HG03025 (cell line): ENCODE measurements around the gene SEPTIN12.

Experiments
- ATAC-seq: cut with Tn5 transposase; IDR thresholded peaks from one replicate; pipeline ENCODE4 v1.9.1; 2021; ENCODE audit warnings: mild to moderate bottlenecking, moderate library complexity; ENCODE audit not compliant: unreplicated experiment, low FRiP score

The SEPTIN12 gene, protein sequence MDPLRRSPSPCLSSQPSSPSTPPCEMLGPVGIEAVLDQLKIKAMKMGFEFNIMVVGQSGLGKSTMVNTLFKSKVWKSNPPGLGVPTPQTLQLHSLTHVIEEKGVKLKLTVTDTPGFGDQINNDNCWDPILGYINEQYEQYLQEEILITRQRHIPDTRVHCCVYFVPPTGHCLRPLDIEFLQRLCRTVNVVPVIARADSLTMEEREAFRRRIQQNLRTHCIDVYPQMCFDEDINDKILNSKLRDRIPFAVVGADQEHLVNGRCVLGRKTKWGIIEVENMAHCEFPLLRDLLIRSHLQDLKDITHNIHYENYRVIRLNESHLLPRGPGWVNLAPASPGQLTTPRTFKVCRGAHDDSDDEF

DNA sequence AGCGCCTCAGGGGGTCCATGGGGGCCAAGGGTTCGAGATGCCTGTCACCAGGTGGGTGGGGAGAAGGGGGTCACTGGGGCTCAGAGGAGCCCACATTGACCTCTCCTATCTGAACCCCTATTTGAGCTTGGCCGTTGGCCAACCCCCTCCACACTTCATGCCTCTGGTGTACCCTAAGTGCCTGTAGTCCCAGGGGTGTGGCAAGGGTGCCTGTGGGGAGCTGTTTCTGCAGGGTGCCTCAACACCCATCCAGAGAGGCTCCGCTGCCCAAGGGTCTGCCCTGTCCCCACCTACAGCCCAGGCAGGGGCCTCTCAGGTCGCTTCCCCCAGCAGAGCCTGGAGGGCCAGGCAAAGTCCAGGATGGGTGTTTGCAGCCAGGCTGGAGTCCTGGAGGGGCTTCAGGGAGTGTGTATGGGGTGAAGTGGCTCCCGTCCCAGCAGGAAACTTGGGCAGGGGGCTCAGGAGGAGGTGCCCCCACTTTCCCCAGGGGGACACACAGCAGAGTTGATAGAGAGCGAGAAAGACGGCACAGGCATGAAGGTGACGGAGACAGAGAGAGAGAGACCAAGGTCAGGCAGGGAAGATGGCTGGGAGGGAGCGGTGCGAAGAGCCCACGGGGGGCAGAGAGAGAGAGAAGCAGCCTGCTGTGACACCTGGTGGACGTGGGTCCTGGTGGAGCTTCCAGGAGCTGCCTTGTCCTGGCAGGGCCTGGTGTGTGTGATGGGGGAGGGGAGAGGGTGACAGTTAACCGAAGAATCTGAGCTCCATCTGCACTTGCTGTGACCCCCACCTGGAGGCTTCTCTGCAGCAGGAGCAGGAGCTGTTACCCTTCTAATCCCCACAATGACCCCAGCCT lies at the start of gene SEPTIN12:
Gene SEPTIN12 (minus strand): TSS at position 719 of the 856 bp plus-strand sequence. CDS start 700 bp downstream, at position 19.
- no peak for ATAC-seq

DNA sequence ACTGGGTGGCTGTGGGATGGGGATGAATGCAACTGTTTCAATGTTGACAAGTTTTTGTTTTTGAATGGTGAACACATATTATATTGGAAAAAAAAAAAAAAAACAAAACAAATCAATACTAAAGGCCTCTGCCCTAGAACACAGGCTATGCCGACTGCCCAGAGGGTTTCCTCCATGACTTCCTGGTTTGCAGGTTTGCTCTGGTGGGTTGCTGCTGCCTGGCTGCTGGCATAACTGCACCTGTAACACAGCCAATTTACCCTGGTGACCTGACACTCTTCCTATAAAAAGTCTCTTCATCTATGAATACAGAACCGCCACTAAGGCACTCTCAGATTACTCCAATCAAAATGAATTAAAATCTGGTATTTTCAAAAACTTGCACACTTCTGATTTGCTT lies 48.6 kb upstream of the SEPTIN12 start:
- no peak for ATAC-seq

DNA sequence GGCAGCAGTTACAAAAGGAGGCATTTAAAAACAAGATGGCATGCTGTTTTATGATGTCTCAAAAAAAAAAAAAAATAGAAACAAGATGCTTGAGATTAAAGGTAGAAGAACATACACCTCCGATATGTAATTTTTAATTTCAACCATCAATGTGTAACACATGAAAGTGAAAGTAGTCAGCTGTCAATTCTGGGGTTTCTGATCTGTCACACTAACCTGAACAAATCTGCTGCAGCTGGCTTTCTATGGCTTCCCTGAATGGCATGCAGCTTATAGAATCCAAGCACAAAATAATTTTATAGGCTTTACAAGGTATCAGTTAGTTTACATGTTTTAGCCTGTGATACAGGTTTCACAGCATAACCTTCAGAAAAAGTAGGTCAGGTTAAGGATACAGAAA lies 45.4 kb upstream of the SEPTIN12 start:
- no peak for ATAC-seq

DNA sequence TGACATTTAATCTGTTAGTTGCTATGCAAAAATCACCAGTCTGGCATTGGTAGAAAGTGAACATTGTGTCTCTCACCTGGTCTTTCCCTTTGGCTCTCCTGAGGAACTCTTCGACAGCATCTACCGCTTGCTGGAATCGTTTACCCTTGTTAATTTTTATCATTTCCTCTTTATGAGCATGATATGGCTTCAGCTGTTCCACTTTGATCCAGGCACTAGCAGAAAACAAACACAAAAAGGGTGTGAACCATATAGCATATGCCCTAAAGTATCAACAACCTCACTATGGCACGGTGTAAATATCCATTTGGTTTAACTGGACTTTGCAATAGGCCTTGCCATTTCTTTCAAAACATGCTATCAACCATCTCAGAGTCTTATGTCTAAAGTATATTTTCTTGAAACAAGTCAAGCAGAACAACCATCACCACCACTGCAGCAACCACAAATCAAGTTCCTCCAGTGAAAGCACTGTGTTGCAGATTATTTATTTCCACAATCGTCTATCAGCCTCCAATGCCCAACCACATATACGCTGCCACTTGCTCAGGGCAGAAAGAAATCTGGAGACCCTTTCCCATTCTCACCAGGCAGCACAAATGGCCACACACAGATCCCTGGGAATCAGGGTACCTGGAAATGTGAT lies 44.7 kb upstream of the SEPTIN12 start:
- no peak for ATAC-seq

DNA sequence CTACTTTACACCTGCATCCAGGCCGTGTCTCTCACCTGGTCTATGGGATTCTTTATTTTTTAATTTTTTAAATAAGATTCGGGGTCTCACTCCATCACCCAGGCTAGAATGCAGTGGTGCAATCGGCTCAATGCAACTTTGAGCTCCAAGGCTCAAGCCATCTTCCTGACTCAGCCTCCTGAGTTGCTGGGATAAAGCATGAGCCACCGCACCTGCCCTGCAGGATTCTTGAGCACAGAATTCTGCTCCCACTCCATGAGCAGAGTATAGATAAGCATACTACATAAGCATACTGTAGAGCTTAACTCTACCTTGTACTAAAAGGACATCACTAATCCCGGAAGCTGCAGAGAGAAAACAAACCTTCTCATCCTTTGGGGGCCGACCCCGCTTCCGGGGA lies 43.5 kb upstream of the SEPTIN12 start:
- ATAC-seq: no peak

DNA sequence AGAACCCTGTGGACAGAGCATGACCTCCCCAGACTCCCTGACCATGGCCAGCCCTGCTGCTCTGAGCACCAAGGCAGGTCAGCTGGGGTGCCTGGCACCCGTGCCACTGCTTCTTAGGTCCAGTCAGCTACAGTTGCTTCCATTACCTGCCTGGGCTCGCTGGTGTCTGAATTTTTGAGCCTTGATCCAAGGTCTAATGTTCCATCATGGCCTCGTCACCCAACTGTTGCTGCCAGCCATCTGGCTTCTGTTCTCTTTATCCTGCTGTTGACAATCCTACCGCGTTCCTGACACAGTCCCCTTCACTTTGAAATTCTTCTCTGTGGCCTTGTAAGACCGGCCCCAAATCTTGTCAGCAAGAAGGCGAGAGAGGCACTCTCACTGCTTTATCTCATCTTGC lies 42.3 kb upstream of the SEPTIN12 start:
- ATAC-seq: no peak

DNA sequence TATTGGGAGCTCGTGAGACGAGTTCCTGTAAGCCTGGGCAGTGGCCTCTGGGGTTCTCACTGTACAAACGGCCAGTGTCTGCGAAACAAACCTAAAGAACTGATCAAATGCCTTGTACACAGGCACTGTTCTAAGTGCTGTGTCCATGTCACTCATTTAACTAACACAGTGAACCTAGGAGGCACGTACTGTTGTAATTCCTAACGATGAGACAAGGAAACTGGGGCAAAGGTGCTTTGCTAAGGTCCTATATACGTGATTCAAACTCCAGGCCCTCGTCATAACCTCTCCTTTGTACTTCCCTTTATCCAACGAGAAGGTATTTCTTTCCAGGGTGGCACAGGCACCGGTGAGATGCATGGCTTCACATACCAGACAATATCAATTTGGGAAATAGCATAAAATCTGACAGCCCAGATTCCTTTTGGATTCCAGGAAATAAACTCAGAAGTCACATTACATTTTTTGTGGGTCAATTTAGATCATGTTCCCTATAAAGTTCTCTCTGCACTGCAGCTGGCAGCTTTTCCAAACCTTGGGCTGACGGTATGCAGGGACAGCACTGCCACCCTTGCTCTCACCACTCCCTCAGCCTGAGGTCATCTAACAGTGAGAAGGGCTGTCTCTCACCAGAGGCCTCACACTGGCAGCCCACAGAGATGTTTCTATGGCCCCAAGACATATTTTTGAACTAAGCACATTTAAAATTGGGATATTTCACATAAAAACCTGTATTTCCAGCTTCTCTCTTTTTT lies 40.6 kb upstream of the SEPTIN12 start:
- ATAC-seq: no peak

DNA sequence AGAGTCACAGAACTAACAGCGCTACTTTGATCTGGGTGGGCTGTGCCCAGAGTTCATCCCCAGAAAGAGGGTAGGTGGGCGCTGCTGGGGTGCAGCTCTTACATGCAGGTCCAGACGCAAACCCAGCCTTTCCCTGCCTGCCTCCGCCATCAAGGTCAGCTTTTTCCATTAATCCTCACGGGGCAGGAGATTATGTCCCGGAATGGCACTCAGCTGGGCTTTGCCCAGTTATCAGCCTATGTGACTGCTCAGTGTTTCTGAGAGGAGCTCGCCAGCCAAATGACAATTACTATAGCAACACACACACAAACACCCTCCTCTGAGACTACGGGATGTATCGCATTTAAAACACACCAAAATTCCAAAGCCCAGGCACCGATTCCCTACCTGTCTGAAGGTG lies 38.8 kb upstream of the SEPTIN12 start:
- ATAC-seq: no peak

DNA sequence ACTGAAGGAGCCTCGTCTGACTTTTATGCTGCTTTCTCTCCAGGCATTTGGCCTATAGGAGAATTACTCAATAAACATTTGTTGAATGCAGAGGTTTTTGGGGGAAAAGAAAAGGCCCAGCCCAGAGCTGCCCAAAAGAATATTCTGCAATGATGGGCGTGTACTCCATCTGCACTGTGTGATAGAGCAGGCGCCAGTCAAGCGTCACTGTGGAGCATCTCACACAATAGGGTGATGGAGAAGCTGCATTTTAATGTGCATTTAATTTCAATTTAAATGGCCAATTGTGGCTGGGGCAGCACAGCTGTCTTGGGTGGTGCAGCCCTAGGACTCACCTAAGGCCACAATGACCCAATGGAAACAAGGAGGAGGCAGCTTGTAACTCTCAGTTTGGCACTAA lies 38.4 kb upstream of the SEPTIN12 start:
- no peak for ATAC-seq

DNA sequence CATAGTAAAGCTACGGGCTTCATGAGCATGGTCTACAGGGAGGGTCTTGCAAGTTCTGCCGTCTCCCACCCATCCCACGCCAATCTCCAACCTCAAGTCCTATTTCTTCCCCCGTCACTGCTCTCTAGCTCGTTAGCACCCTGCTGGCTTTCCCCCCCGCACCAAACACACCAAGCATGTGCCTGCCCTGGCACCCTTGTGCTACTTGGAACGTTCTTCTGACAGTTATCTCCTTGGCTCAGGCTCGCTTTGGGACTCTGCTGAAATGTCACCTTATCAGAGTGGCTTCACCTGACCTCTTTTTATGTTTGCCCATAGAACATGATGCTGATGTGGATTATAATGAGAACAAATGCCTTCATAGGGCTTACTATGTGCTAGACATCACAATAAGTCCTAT lies 37.1 kb upstream of the SEPTIN12 start:
- ATAC-seq: no peak

DNA sequence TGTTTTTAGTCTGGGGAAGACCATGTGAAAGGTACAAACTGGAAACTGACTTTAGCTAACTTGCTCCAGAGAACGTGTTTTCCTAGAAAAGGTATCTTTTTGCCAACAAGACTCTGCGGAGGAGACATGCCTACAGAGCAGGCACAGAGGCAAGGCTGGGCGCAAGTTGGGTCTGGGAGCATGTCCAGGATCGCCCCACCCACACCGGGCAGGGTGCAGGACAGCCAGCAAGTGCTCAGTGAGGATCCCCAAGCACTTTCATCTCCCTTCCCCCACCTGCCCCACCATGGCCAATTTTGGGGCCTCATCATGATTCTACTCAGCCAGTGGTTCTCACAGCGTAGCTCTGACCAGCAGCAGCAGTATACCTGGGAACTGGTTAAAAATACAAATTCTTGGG lies 32.5 kb upstream of the SEPTIN12 start:
- no peak for ATAC-seq

DNA sequence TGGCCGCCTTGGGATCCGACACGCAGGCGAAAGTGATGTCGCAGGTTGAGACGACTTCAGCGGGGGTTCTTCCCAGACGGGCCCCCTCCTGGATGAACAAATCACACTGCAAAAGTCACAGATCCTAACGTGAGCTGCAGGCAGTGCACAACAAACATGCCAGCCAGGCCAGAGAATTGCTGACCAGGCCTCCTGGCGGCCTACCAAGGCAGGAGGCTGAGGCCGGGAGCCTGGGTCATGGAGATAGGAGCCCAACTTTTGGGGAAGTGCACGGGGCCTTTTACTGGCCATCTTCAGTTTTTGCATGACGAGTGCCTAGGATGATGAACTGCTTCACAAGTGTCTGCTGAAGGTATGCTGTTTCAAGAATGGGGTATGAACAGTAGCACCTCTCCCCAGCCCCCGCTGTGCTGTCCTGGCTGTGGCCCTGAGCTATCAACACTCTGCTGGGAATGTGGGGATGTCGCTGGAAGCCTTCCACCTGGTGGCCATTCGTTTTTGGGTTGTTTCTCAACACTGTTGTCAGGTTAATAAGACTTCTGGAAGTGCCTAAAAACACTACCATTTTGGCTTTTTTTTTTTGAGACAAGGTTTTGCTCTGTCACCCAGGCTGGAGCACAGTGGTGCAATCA lies 26.5 kb upstream of the SEPTIN12 start:
- ATAC-seq: no peak

DNA sequence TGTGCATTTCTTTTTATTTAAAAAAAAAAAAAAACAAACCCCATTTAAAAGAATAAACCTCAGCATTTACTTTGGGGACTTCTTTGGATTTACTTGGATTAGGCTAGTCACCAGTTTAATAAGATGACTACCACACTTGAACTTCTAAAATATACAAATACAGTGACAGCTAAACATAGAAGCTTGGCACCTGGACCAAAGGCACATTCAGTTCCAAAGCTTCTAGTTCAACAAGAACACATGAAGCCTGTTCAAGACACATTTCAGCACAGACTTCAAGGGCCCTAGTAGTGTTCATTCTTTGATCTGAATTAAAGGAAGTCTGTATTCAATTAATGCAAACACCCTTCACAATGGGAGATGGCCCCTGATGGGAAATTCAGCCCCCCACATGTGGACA lies 25.9 kb upstream of the SEPTIN12 start:
- no peak for ATAC-seq

DNA sequence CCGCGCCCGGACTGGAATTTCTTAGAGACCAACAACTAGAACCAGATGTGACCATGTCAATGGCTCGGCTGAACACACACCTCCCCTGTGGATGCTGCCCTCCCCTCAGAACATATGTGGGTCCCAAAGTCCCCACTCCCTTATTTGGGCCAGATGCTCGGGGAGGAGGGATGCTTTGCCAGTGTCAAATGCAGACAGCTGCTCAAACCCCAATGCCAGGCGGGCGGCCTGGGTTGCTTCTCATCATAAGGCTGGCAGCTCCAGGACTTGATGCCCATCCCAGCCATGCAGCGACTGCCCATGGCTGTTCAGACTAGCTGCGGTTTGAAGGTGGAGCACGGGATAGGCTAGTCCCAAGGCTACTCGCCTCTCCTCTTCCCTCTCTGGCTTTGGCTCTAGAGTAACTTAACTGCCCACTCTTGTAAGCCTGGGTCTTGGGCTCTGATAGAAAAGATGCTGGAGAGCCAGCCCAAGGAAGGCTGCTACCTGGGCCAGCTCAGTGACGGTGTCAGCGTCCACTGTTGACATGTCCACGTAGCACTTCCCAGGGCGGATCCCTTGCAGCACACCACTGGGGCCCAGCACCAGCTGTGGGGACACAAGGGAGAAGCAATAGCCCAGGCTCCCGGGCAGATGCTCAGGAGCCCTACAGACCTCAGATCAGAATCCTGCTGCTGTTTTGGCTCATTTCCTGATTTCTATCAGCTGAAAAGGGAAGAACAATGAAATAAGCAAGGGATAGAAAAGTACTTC lies 25.3 kb upstream of the SEPTIN12 start:
- ATAC-seq: no peak

DNA sequence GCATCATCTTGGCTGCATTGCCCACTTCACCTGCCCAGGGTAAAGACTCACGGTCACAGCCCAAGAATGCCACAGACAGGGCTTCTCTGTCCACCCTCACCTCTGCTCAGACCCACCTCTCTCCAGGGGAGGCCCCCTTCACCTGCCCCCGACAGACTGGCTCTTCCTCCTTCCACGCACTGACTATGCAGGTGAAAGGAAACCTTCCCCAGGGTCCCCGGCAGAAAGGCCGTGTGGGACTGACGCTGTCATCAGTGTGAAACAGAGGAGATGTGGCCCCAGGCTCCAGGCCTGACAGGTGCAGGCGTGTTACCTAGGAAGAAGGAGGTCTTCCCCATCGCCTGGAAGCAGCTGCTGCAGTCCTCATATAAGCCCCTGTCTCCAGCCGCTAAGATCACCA lies 23.6 kb upstream of the SEPTIN12 start:
- no peak for ATAC-seq

DNA sequence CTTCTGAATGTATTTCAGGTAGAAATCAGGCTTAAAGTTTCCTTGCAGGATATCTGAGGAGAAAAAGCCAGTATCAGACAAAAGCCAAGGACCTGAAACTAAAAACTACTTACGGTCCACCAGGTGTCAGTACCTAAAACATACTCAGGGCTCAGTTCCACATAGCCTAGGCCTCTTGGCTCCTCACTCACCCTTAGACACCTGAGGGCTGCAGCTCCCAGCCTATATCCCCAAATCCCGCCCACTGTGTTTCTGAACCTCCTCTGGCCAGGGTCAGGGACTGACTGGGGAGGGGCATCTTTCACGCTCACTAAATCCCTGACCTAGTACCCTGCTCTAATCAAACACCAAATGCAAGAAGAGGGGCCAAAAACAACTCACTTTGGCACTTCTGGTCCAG lies 23.1 kb upstream of the SEPTIN12 start:
- no peak for ATAC-seq

DNA sequence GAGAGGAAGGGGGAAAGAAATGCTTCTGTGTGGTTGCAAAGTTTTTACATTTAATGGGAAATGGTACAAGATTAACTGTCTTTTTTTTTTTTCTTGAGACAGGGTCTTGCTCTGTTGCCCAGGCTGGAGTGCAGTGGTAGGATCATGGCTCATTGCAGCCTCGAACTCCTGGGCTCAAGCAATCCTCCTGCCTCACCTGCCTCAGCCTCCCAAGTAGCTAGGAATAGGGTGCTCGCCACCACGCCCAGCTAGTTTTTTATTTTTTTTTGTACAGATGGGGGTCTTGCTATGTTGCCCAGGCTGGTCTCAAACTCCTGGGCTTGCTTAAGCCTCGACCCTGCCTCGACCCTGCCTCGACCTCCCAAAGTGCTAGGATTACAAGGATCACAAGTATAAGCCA lies 18.1 kb upstream of the SEPTIN12 start:
- ATAC-seq: no peak

DNA sequence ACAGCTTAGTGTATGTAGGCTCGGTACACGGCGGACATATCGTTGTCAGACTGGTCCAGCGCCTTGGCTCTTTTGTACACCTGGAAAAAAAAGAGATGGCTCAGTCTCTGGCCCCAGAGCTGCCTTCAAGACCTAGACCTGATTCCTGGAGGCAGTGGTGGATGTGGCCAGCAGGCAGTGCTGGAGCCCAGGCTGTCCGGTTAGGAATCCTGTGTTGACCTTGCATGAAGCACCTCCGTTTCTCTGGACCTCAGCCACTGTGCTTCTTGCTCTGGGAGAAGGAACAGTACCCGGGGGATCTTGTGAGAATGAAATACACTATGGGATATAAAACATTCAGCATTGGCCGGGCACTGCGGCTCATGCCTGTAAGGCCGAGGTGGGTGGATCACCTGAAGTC lies 17.1 kb upstream of the SEPTIN12 start:
- no peak for ATAC-seq
